ENCODE results near the gene ANXA1.
A peak's percentile ranks its signal among the peaks of the same experiment; 100 is the strongest.

The ANXA1 gene, protein sequence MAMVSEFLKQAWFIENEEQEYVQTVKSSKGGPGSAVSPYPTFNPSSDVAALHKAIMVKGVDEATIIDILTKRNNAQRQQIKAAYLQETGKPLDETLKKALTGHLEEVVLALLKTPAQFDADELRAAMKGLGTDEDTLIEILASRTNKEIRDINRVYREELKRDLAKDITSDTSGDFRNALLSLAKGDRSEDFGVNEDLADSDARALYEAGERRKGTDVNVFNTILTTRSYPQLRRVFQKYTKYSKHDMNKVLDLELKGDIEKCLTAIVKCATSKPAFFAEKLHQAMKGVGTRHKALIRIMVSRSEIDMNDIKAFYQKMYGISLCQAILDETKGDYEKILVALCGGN

DNA sequence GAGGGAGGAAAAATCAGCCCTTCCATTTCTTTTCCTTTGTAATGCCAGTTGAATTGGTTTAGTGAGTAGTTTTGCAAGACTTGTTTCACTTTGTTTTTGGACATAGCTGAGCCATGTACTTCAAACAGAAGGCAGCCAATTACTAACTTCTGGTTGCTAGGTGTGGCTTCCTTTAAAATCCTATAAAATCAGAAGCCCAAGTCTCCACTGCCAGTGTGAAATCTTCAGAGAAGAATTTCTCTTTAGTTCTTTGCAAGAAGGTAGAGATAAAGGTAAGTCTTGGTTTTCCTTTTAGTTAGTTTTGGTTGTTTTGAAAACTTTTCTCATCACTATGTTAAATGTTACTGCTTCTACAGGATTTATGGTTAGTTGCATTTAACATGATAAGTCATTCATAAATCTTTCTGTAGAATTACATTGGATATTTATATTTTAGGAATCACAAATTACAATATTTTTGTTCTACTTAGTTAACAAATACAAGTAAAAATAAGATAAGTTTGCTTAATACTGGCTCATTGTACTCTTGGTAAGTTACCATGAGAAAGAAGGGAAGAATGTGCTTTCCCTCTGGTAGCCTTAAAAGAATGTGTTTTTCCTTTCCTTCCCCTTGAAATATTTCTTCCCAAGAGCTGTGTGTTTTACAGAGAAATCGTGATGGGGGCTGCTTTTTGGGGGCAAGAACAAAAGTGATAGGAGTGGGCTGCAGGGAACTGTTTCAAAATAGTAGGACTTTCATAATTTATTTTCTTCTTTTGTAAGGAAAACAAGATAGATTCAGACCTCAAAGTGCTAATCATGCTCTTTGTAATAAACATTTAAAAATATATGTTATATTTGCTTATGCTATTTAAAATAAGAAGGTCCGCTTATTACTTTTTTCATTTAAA, at the start of gene ANXA1:
Gene ANXA1, plus strand, starts transcription at position 213 of the 890 bp plus-strand sequence. CDS start 6,671 bp downstream, outside the sequence.
- DNase-seq (ENCODE audit: low read depth) = no peak

DNA sequence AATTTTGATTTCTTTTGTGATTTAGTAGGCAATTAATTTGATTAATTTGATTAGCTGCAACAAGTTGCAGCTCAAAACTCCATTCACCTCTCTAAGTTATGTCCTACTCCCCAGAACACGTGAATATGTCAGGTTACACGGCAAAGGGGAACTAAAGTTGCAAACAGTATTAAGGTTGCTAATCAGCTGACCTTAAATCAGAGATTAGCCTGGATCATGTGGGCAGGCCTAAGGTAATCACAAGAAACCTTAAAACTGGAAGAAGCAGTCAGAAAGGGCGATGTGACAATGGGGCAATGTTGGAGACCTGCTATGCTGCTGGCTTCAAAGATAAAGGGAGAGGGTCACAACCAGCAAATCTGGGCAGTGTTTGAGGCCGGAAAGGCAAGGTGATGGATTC, 47.3 kb upstream of the ANXA1 start:
- no peak for DNase-seq (ENCODE audit: low read depth)

DNA sequence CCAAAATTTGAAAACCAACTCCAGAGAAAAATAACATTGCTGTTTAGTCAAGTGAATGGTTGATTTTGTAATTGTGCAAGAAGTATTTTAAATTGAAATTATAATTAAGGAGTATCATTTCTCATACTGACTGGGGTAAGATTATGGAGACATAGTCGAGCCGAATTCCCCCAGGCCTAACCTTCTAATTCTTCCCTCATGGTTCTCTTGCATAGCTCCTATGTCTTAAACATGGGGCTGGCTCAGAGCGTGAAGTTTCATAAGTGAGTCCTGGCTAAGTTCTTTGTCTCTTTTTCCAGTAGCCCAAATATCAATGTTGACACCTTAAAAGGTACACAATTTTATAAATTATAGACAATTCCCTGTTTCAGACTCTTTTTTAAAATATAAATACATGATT, 46.7 kb upstream of the ANXA1 start:
- no peak for DNase-seq (ENCODE audit: low read depth)

DNA sequence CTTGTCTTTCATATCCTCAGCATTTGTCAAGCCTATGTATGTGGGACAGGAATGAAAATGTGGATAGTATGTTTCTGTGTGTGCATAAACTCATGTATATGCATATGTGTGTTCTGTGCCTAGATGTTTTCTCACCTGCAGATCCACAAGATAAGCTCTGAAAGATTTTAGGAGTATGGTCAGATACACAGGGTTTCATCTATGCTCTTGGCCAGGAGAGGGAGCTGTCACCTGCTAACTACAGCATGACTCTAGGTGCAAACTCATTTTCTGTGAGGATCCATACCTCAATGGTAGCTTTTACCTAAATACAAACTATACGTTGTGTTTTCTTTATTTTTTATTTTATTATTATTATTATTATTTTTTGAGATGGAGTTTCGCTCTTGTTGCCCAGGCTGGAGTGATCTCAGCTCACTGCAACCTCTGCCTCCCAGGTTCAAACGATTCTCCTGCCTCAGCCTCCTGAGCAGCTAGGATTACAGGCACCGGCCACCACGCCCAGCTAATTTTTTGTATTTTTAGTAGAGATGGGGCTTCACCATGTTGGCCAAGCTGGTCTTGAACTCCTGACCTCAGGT, 44.1 kb upstream of the ANXA1 start:
- peak; percentile 55 for DNase-seq (ENCODE audit: low read depth)

DNA sequence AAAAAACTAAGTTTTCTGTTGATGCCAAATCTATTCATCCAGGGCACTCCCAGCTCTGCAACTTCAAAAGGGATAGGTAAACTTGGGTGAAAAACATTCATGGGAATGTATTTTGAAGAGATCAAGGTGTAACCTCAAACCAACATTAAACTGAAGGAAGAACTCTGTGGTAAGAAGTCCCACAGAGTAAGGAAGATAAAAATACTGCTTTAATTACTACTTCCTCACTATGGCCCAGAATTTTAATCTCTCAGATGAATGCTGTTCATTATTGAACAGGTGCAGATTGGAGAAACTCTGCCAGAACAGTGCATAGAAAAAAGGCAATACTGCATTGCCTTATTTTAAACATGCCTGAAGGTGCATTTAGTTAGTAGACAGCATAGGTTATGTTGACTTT, 37.6 kb upstream of the ANXA1 start:
- no peak for DNase-seq (ENCODE audit: low read depth)

DNA sequence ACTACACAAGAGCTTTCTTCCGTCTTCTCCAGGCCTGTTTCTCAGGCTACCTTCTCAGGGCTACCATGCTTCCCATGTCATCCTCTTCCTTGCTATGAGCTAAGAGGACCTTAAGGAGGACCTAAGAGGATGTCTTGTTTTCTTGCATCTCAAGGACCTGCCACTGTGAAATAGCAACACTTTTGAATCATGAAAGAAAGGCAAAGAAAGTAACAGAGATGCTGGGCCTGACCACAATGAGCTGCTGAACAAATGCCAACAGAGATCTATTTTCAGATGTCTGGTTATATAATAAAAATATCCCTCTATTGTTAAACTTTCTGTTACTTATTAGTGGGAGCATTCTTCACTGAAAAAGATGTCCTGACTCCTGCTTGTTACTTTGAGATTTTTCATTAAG, 36.7 kb upstream of the ANXA1 start:
- DNase-seq (ENCODE audit: low read depth) = no peak

DNA sequence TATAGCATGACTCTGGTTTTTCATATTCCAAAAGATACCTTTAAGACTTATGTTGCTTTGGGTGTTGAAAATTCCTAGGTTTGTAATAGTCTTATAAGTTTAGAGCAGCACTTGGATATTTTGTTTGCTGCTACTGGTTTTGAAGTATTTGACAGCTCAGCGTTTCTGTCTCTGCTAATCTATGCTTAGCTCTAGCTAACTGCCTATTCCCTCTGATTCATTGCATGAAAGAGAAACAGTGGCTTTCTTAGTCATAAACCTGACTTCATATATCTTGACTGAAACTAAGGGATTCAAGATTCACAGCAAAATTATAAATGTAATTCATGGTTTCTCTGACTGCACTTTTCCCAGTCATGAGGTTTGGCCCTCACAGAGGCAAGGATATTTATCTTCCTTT, 35.6 kb upstream of the ANXA1 start:
- no peak for DNase-seq (ENCODE audit: low read depth)

DNA sequence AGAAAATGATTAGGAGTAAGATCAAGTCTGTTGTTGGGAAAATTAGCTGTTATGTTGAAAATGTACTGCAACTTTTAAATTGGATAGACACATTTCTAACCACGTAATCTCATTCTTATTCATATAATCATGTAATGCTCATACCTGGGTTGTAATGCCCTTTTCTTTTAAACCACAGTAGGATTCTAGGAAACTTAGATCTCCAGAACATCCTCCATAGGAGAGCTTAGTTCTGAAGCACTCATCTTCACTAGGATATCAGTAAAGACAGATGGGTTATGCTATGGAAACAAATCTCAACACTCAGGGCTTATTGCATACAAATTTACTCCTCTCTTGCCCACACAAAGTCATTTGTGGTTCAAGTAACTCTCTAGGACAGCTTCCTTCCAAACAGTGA, 34.8 kb upstream of the ANXA1 start:
- DNase-seq (ENCODE audit: low read depth) = no peak

DNA sequence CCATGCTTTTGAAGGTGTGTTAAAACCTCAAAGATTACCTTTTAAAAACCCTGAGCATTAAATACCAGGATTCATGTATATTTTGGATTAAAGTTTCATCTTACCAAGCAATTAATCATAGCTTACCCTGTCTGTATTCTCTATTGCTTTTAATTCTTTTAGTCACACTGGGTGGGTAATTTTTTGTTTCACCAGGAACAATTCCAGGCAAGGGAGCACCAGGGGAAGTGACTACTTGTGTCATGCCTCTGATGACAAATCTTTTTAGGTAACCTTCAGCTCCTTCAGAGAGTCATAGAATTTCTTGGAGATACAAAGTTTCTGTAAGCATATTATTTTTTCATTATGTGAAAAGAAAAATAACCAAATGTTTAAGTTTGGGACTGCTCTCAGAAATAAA, 33.4 kb upstream of the ANXA1 start:
- no peak for DNase-seq (ENCODE audit: low read depth)

DNA sequence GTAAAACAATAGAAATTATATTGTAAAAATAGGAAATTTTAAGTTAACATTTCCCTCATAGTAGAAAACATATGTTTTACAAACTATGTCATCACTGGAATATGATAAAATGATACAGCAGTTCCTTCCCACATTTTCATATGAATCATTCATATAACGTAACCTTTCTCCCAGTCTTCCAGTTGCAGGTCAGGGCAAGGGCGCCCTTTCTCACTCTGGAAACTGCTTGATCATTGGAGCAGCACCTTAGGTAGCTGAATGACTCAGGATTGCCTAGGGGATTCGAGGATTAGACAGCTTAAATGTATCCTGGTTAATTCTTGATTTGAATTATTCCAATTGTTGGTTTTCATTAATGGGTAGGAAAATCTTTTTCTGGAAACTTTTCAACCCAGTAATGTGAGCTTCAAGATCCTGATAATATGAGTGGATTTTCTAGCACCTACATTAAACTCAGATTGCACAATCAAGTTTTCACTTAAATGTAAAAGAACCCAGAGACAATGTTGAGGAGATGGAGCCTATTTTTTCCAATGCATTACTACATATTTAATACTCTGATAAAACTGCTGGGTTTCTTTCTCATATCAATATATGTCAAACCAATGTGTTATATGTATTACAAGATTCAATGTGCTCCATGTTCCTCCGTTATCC, 32.6 kb upstream of the ANXA1 start:
- no peak for DNase-seq (ENCODE audit: low read depth)

DNA sequence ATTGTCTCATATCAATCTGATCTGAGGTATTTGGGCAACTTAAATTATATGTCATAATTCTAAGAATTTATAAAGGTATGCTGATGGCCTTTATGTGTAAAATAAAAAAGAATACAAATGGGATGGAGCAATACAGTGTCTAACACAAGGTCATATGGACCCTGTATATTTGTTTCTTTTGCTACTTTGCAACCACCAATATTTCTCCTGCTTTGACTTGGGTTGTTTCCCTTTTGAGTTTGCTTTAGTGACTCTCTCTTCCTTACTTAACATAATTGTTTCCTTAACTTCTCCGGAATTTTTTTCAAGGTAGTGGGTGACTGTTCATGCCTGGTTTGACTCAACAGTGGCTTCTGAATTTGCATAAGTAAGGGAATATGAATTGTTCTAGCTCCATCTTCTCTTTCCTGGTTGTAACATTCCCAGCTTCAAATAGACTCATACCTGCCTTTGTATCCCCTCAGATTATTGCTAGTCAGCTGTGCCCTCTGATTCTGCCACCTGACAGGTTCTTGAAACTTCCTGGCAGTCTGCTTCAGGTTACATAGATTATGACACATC, 30.2 kb upstream of the ANXA1 start:
- DNase-seq (ENCODE audit: low read depth) = no peak

DNA sequence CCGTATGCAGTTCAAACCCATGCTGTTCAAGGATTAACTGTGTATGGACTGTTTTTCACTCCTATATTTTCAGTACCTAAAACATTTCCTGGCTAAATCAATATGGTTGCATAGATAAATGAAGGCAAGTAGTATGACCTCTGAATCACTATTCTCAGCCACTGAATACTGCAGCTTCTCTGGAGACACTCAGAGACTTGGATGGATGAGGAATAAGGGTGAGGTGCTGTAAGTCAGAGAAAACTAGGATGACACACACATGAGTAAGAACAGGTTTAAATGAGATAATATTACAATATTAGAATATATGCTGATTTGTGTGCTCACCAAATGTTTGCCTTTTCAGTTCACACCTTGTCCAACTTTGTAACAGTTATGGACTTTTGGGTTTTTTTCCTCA, 26.0 kb upstream of the ANXA1 start:
- no peak for DNase-seq (ENCODE audit: low read depth)

DNA sequence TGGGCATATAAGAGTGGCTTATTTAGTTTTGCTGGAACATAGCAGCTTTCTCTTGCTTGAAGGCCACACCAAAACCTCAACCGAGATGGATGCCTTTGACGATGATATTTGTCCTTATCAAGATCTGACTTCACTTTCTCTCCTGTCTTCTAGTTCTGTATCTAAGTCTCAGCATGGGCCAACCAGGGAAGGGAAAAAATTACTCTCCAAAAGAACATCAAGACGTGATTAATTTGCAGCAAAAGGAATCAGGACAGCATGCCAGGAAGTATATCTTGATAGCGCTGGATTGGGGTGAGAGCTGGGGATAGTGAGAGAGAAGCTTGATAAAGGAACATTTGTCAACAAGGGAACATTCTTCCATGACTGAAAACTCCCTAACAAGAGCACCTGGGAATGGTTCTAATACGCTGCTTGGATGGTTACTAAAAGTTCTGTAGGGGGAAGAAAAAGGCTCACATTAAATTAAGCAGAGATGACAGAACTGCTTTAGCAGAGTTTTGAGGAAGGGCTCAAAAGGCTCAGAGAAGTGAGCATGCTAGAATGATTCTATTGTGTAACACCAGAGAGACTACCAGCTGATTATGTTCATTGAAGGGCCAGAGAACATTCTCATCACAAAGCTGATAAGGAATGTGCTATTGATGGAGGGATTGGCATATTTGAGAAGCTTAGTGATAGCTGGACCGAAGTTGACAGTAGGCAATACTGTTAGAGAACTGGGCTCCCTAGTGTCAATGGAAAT, 21.6 kb upstream of the ANXA1 start:
- no peak for DNase-seq (ENCODE audit: low read depth)

DNA sequence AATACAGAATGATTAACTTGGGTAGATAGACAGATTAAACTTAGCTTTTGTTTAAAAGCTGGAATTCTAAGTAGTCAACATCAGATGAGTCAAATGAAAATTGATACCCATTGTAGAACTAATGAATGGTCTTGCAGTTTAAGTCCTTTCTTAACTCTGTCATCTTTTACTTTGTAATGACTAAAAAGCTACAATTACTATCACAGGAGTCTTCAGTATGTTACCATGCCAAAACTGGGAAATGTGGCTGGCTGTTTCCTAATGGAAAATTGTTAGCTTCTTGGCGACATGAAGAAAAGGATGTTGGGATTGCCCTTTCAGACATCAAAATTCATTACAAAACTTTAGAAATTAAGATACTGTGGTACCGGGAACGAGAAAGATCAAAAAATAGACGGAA, 20.2 kb upstream of the ANXA1 start:
- no peak for DNase-seq (ENCODE audit: low read depth)

DNA sequence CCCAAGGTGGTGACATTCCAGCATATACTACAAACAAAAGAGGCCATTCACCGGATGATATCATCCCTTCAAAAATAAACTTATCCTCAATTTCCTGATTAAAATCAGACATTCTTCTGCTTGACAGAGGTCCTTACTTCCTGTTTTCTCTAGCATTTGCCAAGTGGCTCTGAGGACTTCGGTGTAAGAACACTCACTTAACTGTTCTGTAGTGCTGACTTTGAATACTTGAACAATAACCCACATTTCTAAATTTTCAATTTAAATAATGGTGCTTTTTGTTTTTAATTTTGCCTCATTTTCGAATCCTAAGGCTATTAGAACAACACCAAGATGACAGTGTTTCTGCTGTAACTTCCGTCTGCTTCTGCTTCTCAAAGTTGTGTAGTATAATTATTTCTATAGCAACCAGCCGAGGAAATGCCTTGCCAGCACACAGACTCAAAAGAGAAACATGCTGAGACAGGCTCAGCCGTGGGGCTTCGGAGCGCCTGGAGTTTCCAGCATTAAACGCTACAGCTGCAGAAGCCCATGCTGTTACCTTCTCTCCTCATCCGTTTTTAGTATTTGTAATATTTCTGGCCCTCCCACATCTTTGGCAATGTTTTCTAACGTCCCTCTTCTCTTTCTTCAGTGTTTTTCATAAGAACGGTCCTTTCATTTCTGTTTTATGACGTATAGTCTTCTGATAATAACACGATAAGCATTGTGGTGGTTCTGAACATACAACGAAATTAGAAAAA, 19.5 kb upstream of the ANXA1 start:
- DNase-seq (ENCODE audit: low read depth) = peak; percentile 44

DNA sequence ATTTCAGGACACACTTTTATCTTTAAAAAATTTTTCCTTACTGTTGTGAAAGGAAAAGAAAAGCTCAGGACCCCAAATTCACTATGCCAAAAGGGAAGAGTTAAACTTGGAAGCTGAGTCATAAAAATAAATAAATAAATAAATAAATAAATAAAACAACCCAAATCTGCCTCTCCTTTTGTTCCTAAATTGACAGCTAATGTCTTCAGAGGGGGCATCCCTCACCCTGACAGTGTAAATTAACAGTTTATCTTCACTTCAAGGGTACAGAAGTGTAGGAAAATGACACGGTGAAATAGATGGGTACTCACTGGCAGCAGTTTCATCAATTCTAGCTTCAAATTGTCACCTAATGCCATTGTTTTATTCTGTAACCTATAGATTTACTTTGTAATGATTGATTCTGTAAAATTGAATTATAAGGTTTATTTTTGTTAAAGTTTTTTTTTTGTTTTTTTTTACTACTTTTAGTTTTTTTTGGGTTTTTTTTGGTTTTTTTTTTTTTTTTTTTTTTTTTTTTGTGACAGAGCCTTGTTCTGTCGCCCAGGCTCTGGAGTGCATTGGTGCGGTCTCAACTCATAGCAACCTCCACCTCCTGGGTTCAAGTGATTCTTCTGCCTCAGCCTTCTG, 18.5 kb upstream of the ANXA1 start:
- DNase-seq (ENCODE audit: low read depth) = no peak

DNA sequence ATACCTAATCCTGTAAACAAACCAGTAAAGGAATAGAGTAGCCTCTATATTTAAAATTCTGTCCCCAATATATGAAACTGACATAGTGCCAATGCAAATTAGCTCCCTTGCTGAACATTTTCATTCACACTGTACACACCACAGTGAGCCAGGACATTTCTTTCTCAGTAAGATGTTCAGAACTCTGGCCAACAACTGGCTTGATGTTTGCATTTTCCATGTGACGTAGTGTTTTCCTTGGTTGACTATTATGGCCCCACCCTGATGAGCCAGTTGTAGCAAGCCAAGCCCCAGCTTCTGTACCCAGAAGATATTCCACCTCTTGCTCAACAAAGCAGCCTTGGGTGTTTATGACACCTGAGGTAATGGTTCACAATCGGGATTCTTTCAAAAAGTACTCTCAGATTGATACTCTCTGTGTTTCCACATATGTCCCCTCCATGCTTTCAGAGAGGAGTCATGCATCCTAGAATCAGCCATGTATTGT, 17.7 kb upstream of the ANXA1 start:
- DNase-seq (ENCODE audit: low read depth) = no peak

DNA sequence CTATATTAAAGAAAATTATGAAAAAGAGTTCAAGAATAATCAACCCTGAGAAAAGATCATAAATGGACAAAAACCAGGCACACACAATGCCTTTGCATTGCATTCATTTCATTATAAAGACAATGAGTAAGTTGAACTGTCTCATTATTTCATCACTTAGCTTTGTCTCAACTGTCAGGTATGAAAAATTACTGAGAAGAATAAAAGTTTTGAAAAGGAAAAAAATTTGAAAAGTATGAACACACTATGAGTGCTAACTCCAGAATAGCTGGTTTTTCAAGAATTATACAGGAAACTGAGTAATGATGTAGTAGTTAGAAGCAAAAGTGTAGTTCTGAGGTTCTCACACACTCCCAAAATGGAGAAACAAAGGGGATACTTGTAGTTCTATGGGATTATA, 16.3 kb upstream of the ANXA1 start:
- DNase-seq (ENCODE audit: low read depth) = no peak

DNA sequence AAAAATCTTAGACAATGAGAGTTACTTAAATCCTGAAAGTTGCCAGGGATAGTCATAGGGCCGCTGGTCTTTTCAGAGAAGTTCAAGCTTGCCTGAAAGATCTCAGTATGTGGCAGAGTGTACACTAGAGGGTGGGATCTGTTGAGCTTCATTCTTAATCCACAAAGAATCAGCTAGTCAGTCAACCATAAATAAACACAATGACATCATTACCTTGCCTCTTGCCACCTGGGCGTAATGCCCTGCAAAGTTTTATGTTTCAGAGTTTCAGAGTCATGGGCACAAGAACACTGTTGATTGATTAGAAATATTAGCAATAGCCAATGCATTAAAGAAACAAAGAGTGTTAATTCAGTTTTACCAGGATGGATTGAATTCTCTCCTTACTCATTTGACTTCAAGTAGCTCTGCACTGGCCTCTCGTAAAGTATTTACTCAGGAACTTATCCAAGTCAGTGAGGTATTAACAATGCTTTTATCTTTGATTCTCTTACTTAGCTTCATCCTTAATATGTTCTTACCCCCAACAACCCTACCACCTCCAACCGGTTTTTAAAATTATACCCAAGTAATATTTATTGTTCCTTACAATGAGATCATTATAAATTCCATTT, 14.3 kb upstream of the ANXA1 start:
- DNase-seq (ENCODE audit: low read depth) = no peak

DNA sequence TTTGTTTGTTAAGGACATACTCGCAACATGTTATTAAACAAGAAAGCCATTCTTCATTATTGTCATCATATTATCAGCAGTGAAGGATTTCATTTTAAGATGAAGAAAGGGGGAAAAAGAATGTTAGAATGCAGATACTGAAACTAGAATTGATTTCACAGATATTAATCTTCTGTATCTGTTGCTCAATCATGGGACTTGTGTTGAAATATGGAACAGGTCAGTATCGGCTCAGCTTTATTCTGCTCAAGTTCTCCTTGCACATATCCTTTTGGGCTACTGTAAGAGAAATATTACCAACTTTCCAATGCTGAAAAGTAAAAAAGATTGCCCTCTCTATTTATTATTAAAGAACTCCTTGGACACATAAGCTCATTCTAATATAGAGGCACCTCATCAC, 13.8 kb upstream of the ANXA1 start:
- DNase-seq (ENCODE audit: low read depth) = no peak
